Sigmoid colon (tissue), 7 donors: ENCODE results near the gene MAPKAP1. TPM values are rescaled to one million over a fixed set of nuclear protein-coding genes. Genes with fewer than 3 reads are reported as not detected.

ENCODE experiments used
- DNase-seq: peaks from one replicate; pipeline ENCODE4 v3.0.0-alpha.2; 2019
- H3K27ac ChIP-seq, 4 donors: fragments of 200-600 bp; sonication (generic); one replicate each; pipeline ENCODE4 v1.5.1; 2016 to 2019; ENCODE audit warnings: mild to moderate bottlenecking in 1 of 4
- H3K27me3 ChIP-seq, 3 donors: fragments of 200-600 bp; sonication (generic); one replicate each; pipeline ENCODE4 v1.5.1; 2019; ENCODE audit warnings: mild to moderate bottlenecking in 1 of 3
- H3K36me3 ChIP-seq, 4 donors: fragments of 200-600 bp; sonication (generic); one replicate each; pipeline ENCODE4 v1.5.1; 2016 to 2019
- H3K4me1 ChIP-seq, 4 donors: fragments of 200-600 bp; sonication (generic); one replicate each; pipeline ENCODE4 v1.5.1; 2017 to 2019
- H3K4me3 ChIP-seq, 4 donors: fragments of 200-600 bp; sonication (generic); one replicate each; pipeline ENCODE4 v1.5.1; 2017 to 2019; ENCODE audit warnings: mild to moderate bottlenecking in 2 of 4, moderate library complexity in 1 of 4
- H3K9me3 ChIP-seq, 4 donors: fragments of 200-600 bp in 3 of 4; sonication (generic) in 3 of 4; one replicate each; pipeline versions ENCODE4 v1.5.1 to v1.6.1; 2013 to 2019
- EP300 ChIP-seq, 4 donors: sonication (generic); formaldehyde crosslinking; IDR thresholded peaks; one replicate each; pipeline ENCODE4 v1.6.1; 2017; ENCODE audit warnings: antibody characterized with exemption in 4 of 4
- POLR2A ChIP-seq, 2 donors: fragments of 450-650 bp; IDR thresholded peaks; one replicate each; pipeline ENCODE4 v1.6.1; 2016; ENCODE audit warnings: antibody characterized with exemption in 2 of 2, mild to moderate bottlenecking in 2 of 2, moderate library complexity in 2 of 2
- POLR2AphosphoS5 ChIP-seq, 4 donors: sonication (generic); formaldehyde crosslinking; IDR thresholded peaks; one replicate each; pipeline ENCODE4 v1.6.1; 2017; ENCODE audit warnings: antibody characterized with exemption in 4 of 4
- WGBS, 2 donors: extraction: QIAGEN DNeasy Blood & Tissue Kit; methylation state at CpG; one replicate each; pipeline ENCODE4 v1.1.7; 2013; 5-methylcytosine and 5-hydroxymethylcytosine counted together
- intact Hi-C: fragments of 100-400 bp; cut with DNase I; formaldehyde crosslinking; loops from one replicate; pipeline ENCODE4 v1.15.1; 2023
- polyA plus RNA-seq, 3 donors: library from polyadenylated mRNA; stranded (reverse); fragments of 200-250 nt; gene quantifications; one replicate each; pipeline ENCODE4 v1.2.3, GENCODE V29; 2013
- total RNA-seq, 4 donors: library from RNA; depleted of rRNA; stranded (reverse); fragments of >200 nt; gene quantifications; one replicate each; pipeline ENCODE4 v1.1.0, GENCODE V29; 2016
- TF ChIP-seq, protein P1 (sequence below), 4 experiments: fragments of 450-650 bp in 3 of 4; fragments of 200-600 bp in 1 of 4; IDR thresholded peaks; one replicate each; pipeline ENCODE4 v1.5.1; 2016 to 2019; ENCODE audit warnings: antibody characterized with exemption in 4 of 4, mild to moderate bottlenecking in 3 of 4, moderate library complexity in 2 of 4
- donor health status: healthy with polysubstance abuse.
- donor health status: Bipolar disorder and iron deficiency.
- donor health status: healthy.

Gene MAPKAP1
- total and polyA plus RNA-seq, 7 donors, result 37.2 to 155 (median 84.3) TPM

DNA sequence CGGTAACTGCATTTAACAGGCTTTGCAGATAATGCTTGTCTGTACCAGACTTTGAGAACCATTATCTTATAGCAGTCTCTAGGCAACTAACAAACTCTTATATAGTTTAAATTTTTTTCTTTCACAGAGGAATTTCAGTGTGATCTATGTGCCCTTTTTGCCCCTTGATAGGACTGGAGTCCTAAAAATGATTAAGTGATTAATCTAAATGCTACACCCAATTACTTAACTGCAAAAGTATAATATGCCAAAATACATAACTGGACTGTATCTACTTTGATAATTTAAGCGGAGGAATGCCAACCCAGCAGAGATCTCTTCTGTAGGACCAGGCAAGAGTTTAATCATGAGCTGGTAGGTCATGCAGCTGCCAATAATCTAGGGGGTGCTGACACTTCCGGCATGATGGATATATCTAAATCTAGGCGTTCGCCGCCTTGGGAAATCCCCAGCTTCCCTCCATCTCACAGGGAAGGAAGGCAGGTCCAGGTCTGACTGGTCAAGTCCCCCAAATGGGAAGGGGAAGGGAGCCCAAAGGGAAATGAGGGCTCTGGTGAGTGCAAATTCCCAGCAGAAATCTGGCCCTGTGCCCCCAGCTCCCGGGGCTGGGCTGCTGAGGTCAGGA is 239.8 kb downstream of the MAPKAP1 start:
- intact Hi-C loops, result loop anchor here (5.0 kb wide), 1 partner anchor 85 kb away; no protein-coding TSS in a partner anchor
- Histone ChIP-seq H3K9me3 (no peaks in the 10 kb centered on the region), H3K27ac (peak overlapping the region in 1 of 4 donors; percentile 47), H3K4me3 (no peak overlapping the region), H3K36me3 (no peaks in the 10 kb centered on the region), H3K27me3 (no peaks in the 10 kb centered on the region), H3K4me1 (peaks cover 0 to 62% (median 43%) of the 10 kb centered on the region in 4 donors)
- DNase-seq, result no peak
- WGBS, 2 donors, result 88 to 95% methylated on average over 7 of the region's 7 CpGs
- TF ChIP-seq, protein P1, sequence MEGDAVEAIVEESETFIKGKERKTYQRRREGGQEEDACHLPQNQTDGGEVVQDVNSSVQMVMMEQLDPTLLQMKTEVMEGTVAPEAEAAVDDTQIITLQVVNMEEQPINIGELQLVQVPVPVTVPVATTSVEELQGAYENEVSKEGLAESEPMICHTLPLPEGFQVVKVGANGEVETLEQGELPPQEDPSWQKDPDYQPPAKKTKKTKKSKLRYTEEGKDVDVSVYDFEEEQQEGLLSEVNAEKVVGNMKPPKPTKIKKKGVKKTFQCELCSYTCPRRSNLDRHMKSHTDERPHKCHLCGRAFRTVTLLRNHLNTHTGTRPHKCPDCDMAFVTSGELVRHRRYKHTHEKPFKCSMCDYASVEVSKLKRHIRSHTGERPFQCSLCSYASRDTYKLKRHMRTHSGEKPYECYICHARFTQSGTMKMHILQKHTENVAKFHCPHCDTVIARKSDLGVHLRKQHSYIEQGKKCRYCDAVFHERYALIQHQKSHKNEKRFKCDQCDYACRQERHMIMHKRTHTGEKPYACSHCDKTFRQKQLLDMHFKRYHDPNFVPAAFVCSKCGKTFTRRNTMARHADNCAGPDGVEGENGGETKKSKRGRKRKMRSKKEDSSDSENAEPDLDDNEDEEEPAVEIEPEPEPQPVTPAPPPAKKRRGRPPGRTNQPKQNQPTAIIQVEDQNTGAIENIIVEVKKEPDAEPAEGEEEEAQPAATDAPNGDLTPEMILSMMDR (IDR thresholded peaks at IDR 0.05), result no peak
- TF ChIP-seq POLR2A (IDR thresholded peaks at IDR 0.05) (no peak), EP300 (IDR thresholded peaks at IDR 0.05) (no peak), POLR2AphosphoS5 (IDR thresholded peaks at IDR 0.05) (no peak)

DNA sequence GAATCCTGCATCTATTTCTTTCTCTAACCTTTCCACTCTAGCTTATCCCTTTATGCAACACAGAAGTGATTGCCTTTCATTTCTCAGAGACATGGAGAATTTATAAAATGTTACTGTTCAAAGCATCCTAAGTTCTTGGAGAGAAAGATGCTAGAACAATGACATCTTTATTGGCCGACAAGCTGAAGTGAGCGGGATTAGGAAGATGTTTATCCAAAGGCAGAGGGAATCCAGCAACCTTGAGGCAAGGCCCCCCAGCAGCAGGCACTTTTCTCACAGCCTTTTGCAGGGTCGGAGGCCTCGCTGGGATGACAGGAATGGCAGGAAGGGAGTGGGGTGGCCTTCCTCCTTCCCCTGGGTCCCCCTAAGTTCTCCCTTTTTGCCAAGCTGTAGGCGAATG is 240.6 kb downstream of the MAPKAP1 start:
- intact Hi-C loops, result loop anchor here (5.0 kb wide), 1 partner anchor 86 kb away; no protein-coding TSS in a partner anchor

DNA sequence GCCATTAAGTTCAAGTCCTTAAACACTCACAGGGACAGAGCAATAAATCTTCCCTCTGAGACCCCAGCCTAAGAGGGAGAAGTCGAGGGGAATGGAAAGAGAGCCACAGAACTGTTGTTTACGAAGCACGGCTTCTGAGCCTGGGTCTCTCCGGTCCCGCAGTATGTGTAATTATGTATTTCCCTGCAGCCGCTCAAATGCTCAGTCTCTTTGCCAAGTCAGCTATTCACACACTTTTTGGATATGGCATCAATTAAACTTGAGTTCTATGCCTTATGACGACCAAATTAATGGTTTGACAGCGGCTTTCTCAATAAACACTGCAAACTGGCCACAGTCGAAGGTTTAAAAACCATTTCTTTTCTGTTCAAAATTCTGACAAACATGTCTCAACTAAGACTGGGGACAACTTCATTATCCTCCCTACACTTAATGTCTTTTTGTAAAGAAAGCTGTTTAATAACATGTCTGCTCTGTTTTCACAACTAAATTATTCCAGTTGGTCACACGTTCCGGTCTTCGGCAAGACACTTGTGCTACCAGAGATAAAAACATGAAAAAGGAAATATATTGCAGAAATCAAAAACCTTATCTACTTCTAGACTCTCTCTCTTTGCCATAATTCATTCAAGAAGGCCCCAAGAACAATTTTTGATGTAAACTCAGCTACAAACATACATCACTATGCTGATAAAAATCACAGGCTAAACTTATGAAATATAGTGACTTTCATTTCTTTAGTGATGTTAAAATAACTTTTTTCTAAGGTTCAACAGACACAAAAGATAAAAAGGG is 242.2 kb downstream of the MAPKAP1 start:
- intact Hi-C loops, result loop anchor here (5.0 kb wide), 1 partner anchor 88 kb away; no protein-coding TSS in a partner anchor
- DNase-seq, result no peak
- peak overlapping the region in 1 of 4 donors; percentile 40 for H3K27ac ChIP-seq

More for the DNA sequence above, 240.6 kb downstream of the MAPKAP1 start:
- no peaks in the 10 kb centered on the region for H3K27me3 ChIP-seq
- no peak for DNase-seq
- TF ChIP-seq, protein P1 (IDR thresholded peaks at IDR 0.05), result no peak
- TF ChIP-seq EP300 (IDR thresholded peaks at IDR 0.05) (no peak), POLR2AphosphoS5 (IDR thresholded peaks at IDR 0.05) (no peak), POLR2A (IDR thresholded peaks at IDR 0.05) (no peak)
- WGBS, 2 donors, result 76 to 87% methylated on average over 5 of the region's 5 CpGs
- no peaks in the 10 kb centered on the region for H3K9me3 ChIP-seq
- peak overlapping the region in 3 of 4 donors; percentile 37 to 47 (median 46) for H3K27ac ChIP-seq
- H3K4me3 ChIP-seq, result no peak overlapping the region
- no peaks in the 10 kb centered on the region for H3K36me3 ChIP-seq
- H3K4me1 ChIP-seq, result peaks cover 0 to 61% (median 43%) of the 10 kb centered on the region in 4 donors

DNA sequence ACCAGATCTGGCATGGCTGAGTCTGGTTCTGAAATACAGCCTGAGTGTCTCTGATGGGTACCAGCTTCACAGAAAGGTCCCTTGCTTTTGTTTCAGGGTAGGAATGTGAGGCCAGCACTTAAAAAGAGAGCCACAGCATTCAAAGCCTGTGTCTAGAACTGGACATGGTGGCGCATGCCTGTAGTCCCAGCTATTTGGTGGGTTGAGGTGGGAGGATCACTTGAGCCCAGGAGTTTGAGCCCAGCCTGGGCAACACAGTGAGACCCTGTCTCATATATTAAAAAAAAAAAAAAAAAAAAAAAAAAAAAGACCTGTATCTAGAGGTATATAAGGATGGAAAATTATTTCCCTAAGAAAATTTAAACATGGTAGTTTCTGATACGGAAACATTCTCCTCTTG is 243.1 kb downstream of the MAPKAP1 start:
- H3K27ac ChIP-seq, result no peak overlapping the region
- H3K27me3 ChIP-seq, result no peaks in the 10 kb centered on the region
- H3K9me3 ChIP-seq, result no peaks in the 10 kb centered on the region
- H3K4me3 ChIP-seq, result no peak overlapping the region
- intact Hi-C loops, result no loop called here
- TF ChIP-seq POLR2A (IDR thresholded peaks at IDR 0.05) (no peak), POLR2AphosphoS5 (IDR thresholded peaks at IDR 0.05) (no peak), EP300 (IDR thresholded peaks at IDR 0.05) (no peak)
- TF ChIP-seq, protein P1 (IDR thresholded peaks at IDR 0.05), result no peak
- no peak for DNase-seq
- H3K36me3 ChIP-seq, result no peaks in the 10 kb centered on the region
- peaks cover 0 to 38% (median 36%) of the 10 kb centered on the region in 4 donors for H3K4me1 ChIP-seq
- 96 to 97% methylated on average over 2 of the region's 2 CpGs for WGBS, 2 donors

More for the DNA sequence above, 242.2 kb downstream of the MAPKAP1 start:
- Histone ChIP-seq H3K27me3 (no peaks in the 10 kb centered on the region), H3K4me1 (peaks cover 0 to 45% (median 37%) of the 10 kb centered on the region in 4 donors), H3K36me3 (no peaks in the 10 kb centered on the region), H3K4me3 (no peak overlapping the region), H3K9me3 (no peaks in the 10 kb centered on the region)
- TF ChIP-seq POLR2A (IDR thresholded peaks at IDR 0.05) (no peak), POLR2AphosphoS5 (IDR thresholded peaks at IDR 0.05) (no peak), EP300 (IDR thresholded peaks at IDR 0.05) (no peak)
- TF ChIP-seq, protein P1 (IDR thresholded peaks at IDR 0.05), result no peak
- WGBS, 2 donors, result 86 to 96% methylated on average over 12 of the region's 12 CpGs
